Panc1 (cell line): Measurements from ENCODE around the gene MSH2. TPM values are rescaled to one million over a fixed set of nuclear protein-coding genes. Genes with fewer than 3 reads are reported as not detected.

Experiments
- ATAC-seq: fragments of 200-7000 bp; cut with Tn5 transposase; 2 replicates; pipeline ENCODE4 v1.9.1; 2020; ENCODE audit warnings: mild to moderate bottlenecking, moderate library complexity
- BruUV-seq: library from RNA; stranded (reverse); fragments of 400-500 nt; replicated peaks from 2 replicates; lab custom pipeline; 2021; lab: Mats Ljungman, UMichigan
- CTCF ChIA-PET: fragments of 300-600 bp; sonication (Branson Sonifier 250); formaldehyde crosslinking; loops from one replicate; lab custom pipeline; 2022; ENCODE audit warnings: antibody characterized with exemption; lab: Charles Lee
- POLR2A ChIA-PET: fragments of 300-600 bp; sonication (Branson Sonifier 250); formaldehyde crosslinking; loops from one replicate; lab custom pipeline; 2022; ENCODE audit warnings: antibody characterized with exemption; lab: Charles Lee
- DNase-seq: peaks from one replicate; pipeline ENCODE4 v3.0.0-alpha.2; 2010; ENCODE audit warnings: low read depth, low spot score
- H3K27ac ChIP-seq: 2 replicates; pipeline ENCODE4 v1.5.1; 2011; ENCODE audit warnings: mild to moderate bottlenecking, low read length, inconsistent platforms
- H3K27me3 ChIP-seq: fragments of 200-500 bp; sonication (Bioruptor generic); 2 replicates; pipeline ENCODE4 v1.6.0; 2014; ENCODE audit warnings: low read length, inconsistent platforms; ENCODE audit not compliant: control insufficient read depth, insufficient read depth
- H3K36me3 ChIP-seq: fragments of 200-500 bp; sonication (Bioruptor generic); 2 replicates; pipeline ENCODE4 v1.5.1; 2014; ENCODE audit warnings: inconsistent platforms, mild to moderate bottlenecking, low read length, moderate library complexity; ENCODE audit not compliant: control insufficient read depth, insufficient read depth
- H3K4me1 ChIP-seq: 2 replicates; pipeline ENCODE4 v1.5.1; 2011; ENCODE audit warnings: inconsistent platforms, mild to moderate bottlenecking, low read length, moderate library complexity; ENCODE audit not compliant: control insufficient read depth, insufficient read depth
- H3K4me3 ChIP-seq, 2 experiments: 2 replicates each; pipeline ENCODE4 v1.5.1; 2011 to 2012; ENCODE audit warnings: low read depth in 2 of 2, low read length in 2 of 2, mild to moderate bottlenecking in 2 of 2, inconsistent platforms in 1 of 2, moderate library complexity in 1 of 2
- H3K9me3 ChIP-seq: fragments of 200-500 bp; sonication (Bioruptor generic); 2 replicates; pipeline ENCODE4 v1.5.1; 2014; ENCODE audit warnings: low read depth, mild to moderate bottlenecking, inconsistent platforms, low read length, moderate library complexity; ENCODE audit not compliant: control insufficient read depth, insufficient read depth
- CTCF ChIP-seq: fragments of 450-650 bp; IDR thresholded peaks from 2 replicates; pipeline ENCODE4 v1.5.1; 2017; ENCODE audit warnings: mild to moderate bottlenecking
- POLR2AphosphoS5 ChIP-seq: IDR thresholded peaks from 2 replicates; pipeline ENCODE4 v1.6.1; 2012; ENCODE audit warnings: mild to moderate bottlenecking, low read depth, low read length, moderate library complexity
- REST ChIP-seq, 2 experiments: IDR thresholded peaks; 2 replicates each; pipeline ENCODE4 v1.6.1; 2011 to 2012; ENCODE audit warnings: low read depth in 2 of 2, control low read depth in 1 of 2, low read length in 1 of 2, mild to moderate bottlenecking in 1 of 2, moderate library complexity in 1 of 2; ENCODE audit not compliant: insufficient read depth in 1 of 2
- SIN3A ChIP-seq: IDR thresholded peaks from 2 replicates; pipeline ENCODE4 v1.6.1; 2012; ENCODE audit warnings: low read depth, mild to moderate bottlenecking, low read length, moderate library complexity, borderline replicate concordance; ENCODE audit not compliant: insufficient read depth
- TCF7L2 ChIP-seq: IDR thresholded peaks from 2 replicates; pipeline ENCODE4 v1.6.1; 2011; ENCODE audit warnings: mild to moderate bottlenecking, low read depth, low read length, inconsistent platforms
- in situ Hi-C: cut with HindIII; loops from 2 replicates; pipeline ENCODE4 v1.10.0; 2016; ENCODE audit warnings: low sequenced_read_pairs, low pct_unique_long_range_greater_than_20kb
- intact Hi-C: fragments of 100-400 bp; cut with micrococcal nuclease; formaldehyde crosslinking; loops from one replicate; pipeline ENCODE4 v1.10.0; 2022; ENCODE audit not compliant: unreplicated experiment
- total RNA-seq: library from RNA; stranded (reverse); gene quantifications from one replicate; pipeline ENCODE4 v1.2.1, GENCODE V29; 2021; ENCODE audit not compliant: unreplicated experiment

Gene MSH2
- total RNA-seq, 1 experiment from 2014 or later: 72.2 TPM

- DNase-seq: no peak
- no peak for ATAC-seq
- Histone ChIP-seq H3K27me3 (no peaks in the 10 kb centered on the region), H3K36me3 (no peaks in the 10 kb centered on the region), H3K4me1 (no peaks in the 10 kb centered on the region), H3K4me3 (no peak overlapping the region), H3K27ac (no peak overlapping the region), H3K9me3 (no peaks in the 10 kb centered on the region)
- intact Hi-C loops: no loop called here
- in situ Hi-C loops: no loop called here
- TF ChIP-seq SIN3A (no peak), REST (IDR thresholded peaks at IDR 0.05; ENCODE audit: insufficient read depth in 1 of 2, low read depth in 2 of 2, low read length in 1 of 2) (no peak), CTCF (no peak), TCF7L2 (no peak), POLR2AphosphoS5 (no peak)
- BruUV-seq: no TSS peak
- ChIA-PET CTCF (interaction anchor here (0.6 kb wide), 1 partner anchor 41 kb away, joined by 4 read pairs; no protein-coding TSS in a partner anchor), POLR2A (no interaction called here)
These were observed 125.5 kb downstream of the MSH2 start for GRCh38 chr2:47528455-47528854.

GRCh38 chr2:47528874-47529273, 125.9 kb downstream of the MSH2 start:
- no peak for ATAC-seq
- in situ Hi-C loops (no loop called here), intact Hi-C loops (no loop called here)
- ChIA-PET POLR2A (no interaction called here), CTCF (interaction anchor here (0.6 kb wide), 1 partner anchor 41 kb away, joined by 4 read pairs; no protein-coding TSS in a partner anchor)
- no TSS peak for BruUV-seq
- Histone ChIP-seq H3K36me3 (no peaks in the 10 kb centered on the region), H3K27ac (no peak overlapping the region), H3K4me3 (no peak overlapping the region), H3K4me1 (no peaks in the 10 kb centered on the region), H3K27me3 (no peaks in the 10 kb centered on the region), H3K9me3 (no peaks in the 10 kb centered on the region)
- DNase-seq: no peak
- no peak for TF ChIP-seq TCF7L2
- no peak for TF ChIP-seq SIN3A
- TF ChIP-seq CTCF: no peak
